Cardiac ventricle fibroblast (primary cell): ENCODE measurements around the gene FAT4. TPM values are rescaled to one million over a fixed set of nuclear protein-coding genes. Genes with fewer than 3 reads are reported as not detected.

Experiments
- total RNA-seq: library from RNA; depleted of rRNA; stranded (reverse); fragments of >200 nt; gene quantifications from 2 replicates; pipeline ENCODE4 v1.2.3, GENCODE V29; 2015

The FAT4 gene
- total RNA-seq = 22.4 and 24.1 TPM in 2 replicates

GRCh38 chr4:125314676-125315575 is at the start of gene FAT4:
Gene FAT4, plus strand, starts transcription at chr4:125314955. Its CDS starts 1,457 bp downstream, at chr4:125316412.

